NCI-H1092 (cell line): Measurements from ENCODE around the gene KRT2.

Experiments
- DNase-seq: peaks from one replicate; lab custom pipeline; 2025; lab: John Stamatoyannopoulos, UW

Gene KRT2

DNA sequence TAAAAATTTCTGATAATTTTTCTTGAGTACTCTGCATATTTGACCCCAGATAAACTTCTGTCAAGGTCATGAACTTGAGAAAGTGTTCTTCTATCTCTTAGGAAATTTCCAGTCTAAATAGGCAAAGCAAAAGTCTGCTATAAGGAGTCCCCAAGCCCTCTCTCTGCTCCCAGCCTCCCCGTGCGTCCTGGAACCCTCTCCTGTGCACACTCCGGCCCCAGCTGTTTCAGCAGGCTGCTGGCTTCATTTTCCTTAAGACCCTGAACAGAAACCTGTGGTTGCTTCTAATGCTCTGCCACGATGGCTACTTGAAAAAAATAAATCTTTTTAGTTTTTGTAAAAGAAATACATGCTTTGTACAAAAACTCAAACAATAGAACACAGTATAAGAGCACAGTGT lies 14.7 kb downstream of the KRT2 start:
- DNase-seq: no peak

DNA sequence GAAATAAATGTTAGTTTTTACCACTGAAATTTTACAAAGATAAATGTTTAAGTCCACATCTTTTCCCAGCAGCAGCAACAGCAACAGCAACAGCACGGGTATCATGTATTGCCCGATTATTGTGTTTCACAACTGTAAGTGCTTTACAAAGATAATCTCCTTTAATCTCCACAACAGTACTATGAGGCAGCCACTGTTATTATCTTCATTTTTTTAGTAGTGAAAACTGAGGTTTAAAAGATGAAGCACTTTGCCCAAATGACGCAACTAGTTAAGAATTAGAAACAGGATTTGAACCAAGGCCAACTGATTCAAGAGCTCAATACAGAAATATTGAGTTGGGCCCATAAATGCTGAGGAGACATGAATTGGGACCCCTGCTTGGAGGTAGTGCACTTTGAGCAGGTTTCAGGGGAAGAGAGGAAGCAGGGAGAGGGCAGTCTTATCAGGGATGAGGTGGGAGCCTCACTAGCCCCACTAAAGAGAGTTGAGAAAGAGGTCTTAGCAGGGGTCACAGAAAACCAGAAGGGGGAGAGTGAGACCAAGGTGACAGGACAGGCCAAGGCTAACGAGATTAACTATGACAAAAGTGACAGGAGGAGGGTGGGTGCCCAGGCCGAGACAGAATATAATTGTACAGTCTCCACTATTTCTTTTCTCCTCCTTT lies 15.3 kb downstream of the KRT2 start:
- DNase-seq: no peak

DNA sequence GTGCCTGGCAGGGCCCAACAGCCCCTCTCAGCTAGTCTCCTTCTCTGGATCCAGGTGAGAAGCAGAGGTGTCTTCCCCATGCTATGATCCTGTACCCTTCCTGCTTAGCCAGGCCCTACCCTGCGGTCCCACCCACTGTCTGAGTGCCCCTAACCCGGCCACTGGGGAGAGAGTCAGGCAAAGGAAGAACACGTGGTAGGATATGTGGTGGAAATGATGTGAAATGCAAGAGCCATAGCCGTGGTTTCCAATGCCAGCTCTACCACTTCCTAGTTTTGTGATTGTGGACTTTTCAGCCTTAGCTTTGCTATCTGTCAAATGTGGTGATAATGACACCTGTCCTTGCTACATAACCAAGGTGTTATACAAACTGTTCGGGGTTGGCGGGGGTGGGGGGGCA lies 15.8 kb downstream of the KRT2 start:
- DNase-seq: no peak

DNA sequence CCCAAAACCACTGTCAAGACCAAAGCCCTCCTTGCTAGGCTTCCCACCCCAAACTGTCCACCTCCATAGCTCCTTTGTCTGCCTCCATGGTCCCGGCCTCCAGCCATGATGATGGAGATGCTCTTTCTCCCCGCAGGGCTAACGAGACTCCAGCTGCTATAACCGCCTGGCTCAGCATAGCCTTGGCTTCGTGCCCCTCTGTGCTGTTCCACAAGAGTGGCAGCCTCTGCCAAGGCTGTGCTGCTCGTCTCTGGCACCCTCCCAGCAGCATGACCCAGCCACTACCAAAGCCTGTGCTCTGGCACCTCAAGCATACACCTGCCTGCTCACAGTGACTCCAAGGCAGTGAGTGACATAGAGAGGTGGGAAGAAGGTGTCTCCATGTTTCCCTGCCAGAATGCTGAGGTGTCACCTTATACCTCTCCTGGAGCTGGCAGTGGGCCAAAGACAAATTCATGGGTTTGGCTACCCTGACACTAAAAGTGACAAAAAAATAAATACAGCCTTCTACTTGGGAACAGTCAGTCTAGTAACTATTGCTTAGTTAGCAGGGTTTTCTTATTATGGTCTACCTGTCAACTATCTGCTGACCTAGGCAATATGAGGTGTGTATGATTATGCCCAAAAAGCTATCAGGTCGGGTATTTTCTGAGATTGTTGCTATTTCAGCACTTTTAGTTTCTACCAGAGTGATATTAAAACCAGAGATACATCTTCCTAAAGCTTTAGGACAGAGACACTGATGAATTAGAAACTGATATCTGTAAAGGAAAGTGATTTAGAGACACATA lies 17.6 kb downstream of the KRT2 start:
- peak; percentile 74 for DNase-seq

DNA sequence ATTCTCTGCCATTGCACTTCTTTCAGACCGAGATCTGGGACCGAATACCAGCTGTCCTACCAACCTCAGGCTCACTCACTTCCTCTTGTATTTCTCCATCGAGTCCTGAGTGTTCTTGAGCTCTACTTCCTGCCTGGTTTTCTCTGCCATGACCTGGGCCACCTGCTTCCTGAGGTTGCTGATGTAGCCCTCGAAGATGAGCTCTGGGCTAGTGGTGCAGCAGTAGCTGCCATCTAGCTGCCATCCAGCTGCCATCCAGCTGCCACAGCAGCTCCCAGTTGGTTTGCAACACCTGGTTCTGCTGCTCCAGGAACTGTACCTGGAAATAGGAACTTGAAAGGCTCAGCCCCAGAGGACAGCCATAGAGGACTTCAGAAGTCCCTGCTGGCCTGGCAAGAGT lies 18.6 kb downstream of the KRT2 start:
- no peak for DNase-seq

DNA sequence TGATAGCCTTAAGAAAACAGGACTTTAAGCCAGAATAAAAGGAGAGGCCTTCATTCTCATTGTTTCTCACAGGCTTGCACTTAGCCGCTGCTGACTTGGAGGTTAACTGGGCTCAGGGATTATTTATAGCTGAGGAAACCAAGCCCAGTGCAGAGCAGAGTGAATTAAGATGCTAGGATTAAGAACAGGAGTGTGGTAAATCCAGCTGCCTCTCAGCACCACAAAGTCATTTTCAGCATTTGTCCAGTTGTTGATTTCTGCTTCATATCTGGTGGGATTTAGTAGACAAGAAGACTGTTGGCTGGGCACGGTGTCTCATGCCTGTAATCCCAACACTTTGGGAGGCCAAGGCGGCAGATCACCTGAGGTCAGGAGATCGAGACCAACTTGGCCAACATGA lies 19.4 kb downstream of the KRT2 start:
- no peak for DNase-seq

DNA sequence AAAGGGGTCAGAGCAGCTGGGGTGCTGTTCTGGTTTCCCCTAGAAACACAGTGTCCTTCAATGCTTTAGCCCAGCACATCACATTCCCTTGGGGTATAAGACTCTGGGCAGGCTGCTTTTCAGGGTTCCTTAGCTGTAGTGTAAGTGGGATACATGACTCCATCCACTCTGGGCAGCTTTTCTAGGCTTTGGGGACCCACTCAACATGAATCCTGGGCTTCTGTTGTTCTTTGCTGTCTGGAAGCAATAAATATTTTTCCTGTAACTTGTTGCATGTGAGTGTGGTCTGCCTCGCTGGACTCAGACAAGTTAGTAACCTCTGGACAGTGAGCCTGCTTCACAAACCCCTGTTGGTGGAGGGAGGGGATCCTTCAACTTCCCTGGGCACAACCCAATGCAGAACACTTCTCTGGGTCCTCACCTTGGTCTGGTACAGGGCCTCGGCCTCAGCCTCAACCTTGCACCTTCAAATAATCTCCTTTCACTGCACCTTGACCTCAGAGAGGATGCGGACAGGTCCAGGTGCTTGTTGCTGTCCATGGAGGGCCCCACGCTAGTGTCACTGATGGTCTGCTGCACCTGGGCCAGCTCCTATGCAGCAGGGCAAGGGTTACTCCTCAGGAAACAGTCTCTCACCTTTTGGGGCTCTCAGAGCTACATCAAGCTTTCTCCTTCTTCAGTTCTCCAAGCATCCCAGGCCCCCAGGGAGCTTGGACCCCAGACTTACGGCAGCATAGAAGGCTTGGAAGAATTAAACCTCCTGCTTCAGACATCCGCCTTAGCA lies 20.1 kb downstream of the KRT2 start:
- no peak for DNase-seq

DNA sequence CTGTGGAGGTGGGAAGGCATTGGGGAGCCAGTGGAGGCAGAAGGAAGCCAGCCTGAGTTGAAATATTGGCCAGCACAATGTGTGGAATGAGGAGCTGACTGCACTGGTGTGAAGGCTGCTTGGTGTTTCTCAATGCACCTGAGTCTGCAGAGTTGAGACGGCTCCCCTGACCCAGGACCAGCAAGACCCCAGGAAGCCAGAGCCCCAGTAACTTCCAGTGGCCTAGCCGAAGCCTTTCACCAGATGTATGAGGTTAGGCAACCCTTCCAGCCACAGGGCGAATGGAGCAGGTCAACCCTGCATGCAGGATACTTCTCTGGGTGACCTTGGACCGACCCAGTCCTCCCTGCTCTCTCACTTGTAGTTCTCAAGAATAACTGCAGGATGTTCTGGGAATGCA lies 20.7 kb downstream of the KRT2 start:
- DNase-seq: no peak

DNA sequence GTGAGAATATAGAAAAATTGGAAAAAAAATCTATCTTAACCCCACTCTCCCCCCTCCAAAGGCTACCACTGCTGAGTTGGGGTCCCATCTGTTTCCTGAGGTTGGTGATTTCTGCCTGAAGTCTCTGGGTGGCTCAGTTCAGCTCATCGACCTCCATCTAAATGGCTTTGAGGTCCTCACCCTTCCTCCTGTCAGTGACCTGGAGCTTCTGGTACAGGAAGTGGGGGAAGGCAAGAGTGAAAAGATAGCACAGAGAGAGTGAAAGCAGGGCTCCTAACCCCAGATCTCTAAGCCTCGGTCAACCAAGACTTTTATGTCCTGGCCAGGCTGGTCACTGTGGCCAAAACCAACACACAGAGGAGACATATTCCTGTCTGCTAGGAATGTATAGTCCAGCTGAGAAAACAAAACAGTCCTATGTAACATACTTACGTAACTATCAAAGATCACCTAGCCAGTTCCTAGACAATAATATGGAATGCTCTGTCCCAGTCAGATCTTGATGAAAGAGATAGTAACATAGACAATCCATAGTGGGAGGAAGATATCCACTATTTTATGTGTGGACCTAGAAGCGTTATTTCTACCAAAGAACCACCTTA lies 21.3 kb downstream of the KRT2 start:
- DNase-seq: no peak

DNA sequence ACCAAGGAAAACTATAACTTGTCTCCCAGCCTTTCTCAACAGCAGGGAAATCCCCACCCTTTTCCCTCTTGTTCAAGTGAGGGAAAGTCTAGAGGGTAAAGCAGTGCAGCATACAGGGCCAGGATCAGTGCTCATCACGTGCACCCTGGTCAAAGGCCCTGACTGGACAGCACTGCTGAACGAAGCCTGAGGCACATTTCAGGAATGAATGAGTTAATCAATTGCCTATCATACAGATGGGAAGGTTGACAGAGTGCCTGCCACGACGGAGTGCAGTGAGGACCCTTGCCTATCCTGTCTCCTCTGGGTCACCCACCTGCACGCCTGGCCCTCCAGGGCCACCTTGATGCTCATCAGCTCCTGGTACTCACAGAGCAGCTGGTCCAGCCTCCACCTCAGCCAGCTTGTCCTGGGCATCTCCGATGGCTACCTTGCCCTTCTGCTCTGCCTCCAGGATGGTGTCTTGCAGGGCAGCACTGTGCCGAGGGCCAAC lies 22.0 kb downstream of the KRT2 start:
- no peak for DNase-seq

DNA sequence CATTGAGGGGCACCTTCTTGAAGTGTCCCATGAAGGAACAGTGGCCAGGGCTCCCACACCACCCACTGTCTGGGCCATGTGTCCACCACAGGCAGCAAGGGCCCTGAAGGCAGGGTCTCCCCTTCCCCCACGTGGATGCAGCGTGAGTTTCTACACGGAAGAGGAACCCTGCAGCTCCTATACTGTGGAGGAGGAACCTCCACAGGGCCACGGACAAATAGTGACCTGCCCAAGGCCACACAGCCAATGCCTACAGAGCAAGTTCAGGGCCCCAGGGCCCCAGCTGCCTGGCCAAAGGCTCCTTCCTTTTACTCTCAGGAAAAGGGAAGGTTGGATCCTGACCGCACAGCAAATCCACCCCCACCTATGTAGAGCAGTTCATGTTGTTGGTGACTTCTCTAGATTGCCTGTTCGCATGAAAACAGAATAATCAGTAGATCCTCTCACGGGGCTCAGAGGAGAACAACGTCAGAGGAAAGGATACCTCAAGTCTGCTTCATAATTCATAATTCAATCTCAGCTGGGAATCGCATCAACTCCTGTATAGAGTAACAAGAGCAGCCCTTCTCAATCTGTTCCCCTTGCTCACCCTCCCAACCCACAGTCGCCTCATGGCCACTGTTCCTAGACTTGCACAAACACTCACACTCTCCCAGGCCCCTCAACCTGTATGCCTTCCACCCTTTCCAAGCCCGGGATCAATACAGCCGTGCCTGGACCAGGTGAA lies 22.6 kb downstream of the KRT2 start:
- DNase-seq: no peak

DNA sequence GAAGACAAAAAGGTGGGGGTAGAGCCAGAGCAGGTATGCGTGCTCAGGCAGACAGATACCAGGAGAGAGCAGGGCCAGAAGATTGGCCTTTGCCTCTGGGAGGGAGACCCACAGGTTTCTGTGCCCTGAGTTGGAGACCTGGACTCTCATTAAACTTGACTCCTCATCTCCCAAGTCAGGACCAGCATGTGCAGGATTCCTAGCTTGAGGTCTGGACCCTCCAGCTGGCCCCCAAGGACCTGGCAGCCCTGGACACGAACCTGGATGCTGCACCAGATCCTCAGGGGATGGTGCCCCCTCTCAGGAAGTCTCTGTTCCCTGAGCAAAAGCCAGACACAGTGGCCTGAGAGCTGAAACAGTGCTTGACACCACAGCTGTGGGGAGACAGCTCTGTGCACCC lies 23.2 kb downstream of the KRT2 start:
- DNase-seq: no peak

DNA sequence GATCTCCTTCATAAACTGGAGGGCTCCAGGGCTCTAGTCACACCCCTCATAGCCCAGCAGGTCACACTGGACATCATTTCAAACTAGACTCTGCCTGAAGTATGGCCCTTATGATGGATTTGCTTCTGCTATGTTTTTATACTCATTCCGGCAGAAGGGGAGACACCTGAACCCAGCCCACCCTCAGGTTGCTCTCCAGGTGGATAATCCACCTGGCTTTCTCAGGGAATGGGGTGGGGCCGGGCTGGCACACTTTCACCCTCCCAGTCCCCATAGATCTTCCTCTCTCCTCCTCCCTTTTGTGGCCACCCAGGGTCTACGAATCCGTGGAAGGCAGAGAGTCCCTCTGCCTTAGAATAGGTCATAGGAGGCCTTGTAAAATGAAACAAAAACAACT lies 23.9 kb downstream of the KRT2 start:
- no peak for DNase-seq

DNA sequence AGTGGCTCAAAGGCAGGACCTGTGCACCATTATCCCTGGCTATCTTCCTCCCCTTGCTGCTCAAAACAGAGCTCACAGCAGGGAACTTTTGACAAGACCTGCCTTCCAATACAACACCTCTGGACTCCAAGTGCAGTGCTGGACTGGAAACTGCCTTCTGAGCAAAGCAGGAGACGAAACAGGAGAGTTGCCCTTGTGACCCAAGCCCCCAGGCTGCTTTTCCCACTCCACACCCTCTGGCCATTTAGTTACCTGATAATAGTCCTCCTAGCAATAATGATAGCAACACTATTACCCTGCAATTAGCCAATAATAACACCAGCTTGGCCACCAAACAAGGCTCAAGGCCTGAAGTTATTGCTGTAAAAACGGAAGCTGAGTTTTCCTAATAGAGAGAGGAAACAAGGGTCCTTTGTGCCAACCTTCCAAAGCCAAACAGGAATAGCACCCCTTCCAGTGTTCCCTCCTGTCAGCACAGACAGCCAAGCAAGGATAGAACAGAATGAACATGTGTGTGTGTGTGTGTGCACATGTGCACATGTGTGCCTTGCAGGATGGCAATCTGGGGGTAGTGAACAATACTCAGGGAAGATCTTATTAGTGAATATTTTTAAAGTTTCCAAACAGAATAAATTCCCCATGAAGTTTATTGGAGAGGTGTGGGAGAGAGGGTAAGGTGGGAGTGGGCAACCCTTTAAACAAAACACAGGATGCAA lies 24.5 kb downstream of the KRT2 start:
- no peak for DNase-seq

DNA sequence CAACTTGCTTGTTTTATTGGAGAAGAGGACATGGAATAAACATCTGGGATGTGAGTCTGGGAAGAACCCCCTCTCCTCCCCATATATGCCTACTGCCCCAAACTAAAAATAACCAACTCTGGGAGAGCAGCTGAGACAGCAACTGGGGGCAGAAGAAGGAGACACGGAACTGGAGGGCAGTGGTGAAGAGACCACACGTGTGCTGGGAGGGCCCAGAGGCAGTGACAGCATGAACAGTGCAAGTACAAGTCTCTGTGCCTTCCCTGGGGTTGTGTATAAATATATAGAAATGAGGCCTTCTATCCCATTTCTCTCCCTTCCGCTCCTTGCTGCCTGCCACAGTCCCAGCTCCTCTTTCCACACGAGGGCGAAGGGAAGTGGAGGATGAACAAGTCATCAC lies 29.7 kb downstream of the KRT2 start:
- DNase-seq: no peak

DNA sequence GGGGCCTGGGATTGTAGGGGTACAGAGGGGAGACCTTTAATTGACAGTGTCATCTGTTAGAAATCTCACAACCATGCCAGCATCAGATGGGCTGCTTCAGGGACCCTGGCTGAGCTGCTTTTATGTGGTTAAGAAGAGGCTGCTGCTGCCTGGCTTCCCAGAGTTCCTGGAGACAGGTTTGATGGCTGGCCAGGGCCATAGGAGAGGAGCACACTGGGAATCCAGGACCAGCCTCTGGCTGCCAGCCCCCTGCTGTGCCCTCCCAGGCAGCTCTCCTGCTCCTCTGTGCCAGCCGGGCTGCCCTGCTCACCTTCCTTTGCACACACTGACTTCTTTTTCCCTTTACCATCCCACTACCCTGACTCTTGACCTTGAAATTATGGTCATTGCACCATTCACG lies 33.1 kb downstream of the KRT2 start:
- DNase-seq: no peak

DNA sequence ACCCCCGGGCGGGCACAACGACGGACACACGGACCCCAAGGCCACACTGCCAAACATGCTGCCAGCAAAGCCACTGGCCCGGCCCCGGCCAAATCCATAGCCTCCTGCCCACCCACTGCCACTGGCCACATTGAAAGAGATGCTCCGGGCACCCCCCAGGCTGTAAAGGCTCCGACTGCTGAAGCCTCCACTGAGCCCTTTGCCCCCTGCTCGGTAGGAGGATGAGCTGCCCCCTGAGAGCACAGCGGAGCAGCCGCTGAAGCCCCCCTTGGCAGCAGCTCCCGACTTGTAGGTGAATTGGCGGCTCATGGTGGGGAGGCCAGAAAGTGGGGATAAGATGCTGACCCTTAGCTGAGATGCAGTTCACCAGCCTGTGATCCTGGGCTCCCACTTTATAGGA lies 33.8 kb downstream of the KRT2 start, which contains the start of gene KRT73:
Gene KRT73 (minus strand): TSS at position 344 of the 400 bp plus-strand sequence. CDS start 35 bp downstream, at position 309.
- DNase-seq: no peak

DNA sequence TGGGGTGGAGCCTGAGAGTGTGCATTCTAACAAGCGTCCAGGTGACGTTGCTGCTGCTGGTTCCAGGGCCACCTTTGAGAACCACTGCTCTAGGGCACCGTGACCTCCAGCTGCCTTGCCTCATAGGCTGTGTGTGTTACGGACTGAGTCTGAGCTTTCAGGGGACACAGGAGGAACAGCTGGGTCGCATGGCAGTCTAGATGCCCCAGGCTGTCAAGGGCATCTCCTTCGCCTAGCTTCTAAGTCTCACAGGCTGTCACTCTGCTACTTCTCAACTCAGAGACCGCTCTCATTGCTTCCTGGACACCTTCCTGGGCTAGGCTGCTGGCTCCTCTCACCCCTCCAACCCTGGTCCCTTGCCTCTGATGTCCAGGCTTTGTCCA lies 34.6 kb downstream of the KRT2 start:
- DNase-seq: no peak

DNA sequence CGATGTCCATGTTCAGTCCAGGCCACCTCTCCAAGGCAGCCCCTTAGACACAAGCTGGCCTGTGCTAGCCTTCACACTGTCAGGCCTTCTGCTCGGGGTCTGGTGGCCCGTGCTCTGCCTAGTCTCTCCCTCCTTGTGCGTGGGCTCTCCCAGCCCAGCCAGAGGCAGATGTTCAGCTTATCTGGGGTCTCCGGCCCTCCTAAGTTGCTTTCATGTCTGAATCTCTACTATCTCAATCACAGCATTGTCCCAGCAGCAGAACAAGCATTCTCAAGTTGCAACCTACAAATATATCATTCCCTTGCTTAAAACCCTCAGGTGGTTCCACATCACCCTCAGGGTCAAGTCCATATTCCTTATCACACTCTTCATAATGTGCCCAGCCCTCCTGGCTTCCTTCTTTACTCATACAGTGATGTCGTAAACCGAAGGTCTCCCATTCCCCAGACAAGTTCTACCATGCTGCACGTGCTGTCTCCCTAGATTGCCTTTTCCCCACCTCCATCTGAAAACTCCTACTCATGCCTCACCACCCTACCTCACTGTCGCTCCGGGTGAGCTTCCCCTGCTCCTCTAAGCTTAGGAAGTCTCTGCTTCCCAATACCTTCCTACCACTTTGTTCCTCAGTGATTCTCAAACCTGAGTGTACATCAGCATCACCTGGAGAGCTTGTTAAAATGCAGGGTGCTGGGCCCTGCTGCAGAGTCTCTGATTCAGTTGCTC lies 35.2 kb downstream of the KRT2 start:
- no peak for DNase-seq

DNA sequence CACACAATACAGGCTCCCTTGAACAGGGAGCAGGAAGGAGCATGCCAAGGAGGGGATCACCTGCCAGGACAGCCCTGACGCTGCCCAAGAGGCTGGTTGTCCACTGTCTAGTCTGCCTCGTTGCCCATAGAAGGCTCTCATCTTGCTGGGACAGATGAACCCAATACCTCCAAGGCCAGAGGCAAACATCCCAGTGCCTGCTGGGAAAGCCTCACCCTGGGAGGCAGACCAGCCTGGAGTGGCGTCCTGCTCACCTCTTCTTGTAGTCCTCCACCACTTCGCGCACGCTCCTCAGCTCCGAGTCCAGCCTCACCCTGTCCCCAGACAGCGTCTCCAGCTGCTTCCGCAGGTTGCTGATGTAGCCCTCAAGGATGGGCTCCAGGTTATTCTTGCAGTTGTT lies 36.1 kb downstream of the KRT2 start:
- DNase-seq: no peak
